ENCODE measurements around the gene SPEM2.

SPEM2 gene

DNA sequence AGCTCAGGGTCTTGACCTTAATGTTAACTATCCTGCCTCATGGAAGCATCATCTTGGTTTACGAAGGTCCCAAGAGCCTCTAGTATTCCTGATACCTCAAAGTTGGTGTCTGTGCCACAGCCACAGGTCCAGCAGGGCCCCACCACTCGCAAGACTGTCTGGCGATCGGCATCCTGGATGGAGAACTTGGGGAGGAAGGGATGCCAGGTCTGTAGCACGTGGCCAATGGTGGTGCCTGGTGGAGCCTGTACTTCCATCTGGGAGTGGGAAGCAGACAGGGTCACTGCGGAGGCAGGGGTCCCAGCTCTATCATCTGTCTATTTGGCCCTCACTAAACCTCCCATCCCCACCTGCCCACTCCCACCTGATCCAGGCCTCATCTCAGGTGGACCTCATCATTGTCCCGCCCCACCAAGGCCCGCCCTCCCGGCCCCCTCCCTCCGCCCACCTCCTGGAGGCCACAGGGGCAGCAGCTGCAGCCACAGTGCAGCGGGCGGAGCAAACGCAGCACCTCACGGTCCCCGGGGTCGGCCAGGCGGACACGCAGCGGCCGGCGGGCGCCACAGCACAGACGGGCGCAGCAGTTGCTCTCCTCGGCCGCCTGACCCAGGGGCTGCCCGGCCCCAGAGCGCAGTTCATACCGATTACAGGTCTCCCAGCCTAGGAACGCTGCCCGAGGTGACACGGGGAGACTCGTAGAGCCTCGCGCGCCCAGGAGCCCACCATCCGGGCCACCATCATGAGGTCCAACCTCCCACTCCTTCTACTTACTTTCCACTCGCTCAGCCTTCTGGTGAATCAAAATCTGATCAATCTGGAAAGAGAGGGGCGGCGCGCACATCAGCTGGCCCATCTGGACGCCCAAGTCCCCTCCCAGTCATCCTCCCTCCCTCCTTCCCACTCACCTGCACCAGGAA is 32.5 kb upstream of the SPEM2 start:
- Histone ChIP-seq H3K4me1 (no peaks in the 10 kb centered on the region), H3K27me3 (no peaks in the 10 kb centered on the region), H3K9me3 (no peaks in the 10 kb centered on the region), H3K36me3 (no peaks in the 10 kb centered on the region), H3K4me3 (ENCODE audit: low read depth, low read length) (no peak overlapping the region)
- TF ChIP-seq, protein P1, sequence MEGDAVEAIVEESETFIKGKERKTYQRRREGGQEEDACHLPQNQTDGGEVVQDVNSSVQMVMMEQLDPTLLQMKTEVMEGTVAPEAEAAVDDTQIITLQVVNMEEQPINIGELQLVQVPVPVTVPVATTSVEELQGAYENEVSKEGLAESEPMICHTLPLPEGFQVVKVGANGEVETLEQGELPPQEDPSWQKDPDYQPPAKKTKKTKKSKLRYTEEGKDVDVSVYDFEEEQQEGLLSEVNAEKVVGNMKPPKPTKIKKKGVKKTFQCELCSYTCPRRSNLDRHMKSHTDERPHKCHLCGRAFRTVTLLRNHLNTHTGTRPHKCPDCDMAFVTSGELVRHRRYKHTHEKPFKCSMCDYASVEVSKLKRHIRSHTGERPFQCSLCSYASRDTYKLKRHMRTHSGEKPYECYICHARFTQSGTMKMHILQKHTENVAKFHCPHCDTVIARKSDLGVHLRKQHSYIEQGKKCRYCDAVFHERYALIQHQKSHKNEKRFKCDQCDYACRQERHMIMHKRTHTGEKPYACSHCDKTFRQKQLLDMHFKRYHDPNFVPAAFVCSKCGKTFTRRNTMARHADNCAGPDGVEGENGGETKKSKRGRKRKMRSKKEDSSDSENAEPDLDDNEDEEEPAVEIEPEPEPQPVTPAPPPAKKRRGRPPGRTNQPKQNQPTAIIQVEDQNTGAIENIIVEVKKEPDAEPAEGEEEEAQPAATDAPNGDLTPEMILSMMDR (IDR thresholded peaks at IDR 0.05; ENCODE audit: low read depth, low read length), result no peak
- no peak for DNase-seq

DNA sequence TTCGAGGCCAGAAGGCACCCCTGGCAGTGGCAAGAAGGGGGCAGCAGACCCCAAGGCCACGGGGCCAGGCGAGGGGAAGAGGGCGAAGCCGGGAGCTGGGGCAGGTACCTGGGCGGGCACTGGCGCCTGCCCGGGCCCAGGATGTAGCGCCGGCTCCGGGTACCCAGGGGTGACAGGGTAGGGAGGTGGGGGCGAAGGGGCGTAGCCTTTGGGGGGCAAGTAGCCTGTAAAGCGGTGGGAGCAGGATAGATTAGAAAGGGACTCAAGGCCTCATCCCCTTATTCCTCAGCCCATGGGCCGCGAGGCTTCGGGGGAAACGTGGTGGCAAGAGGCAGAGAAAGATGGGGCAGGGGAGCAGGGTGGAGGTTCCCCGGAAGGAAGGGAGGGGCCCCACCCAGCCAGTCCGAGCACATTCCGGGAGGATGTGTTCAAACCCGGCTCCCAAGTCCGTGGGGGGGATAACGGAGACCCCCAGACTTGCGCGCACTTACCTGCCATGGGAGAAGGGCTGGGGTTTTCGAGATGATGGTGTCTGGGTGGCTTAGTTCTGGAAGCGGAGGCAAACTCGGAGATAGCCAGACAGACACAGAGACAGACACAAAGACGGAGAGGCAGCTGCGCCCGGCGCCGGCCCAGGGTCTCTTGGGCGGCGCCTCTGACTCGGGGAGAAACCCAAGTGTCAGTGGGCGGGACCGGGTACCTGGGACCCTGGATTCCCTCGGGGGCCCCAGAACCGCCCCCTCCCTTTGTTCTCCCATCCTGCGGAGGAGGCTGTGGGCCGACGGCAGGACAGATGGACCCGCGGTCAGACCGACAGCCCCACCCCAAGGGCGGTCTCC is 31.6 kb upstream of the SPEM2 start:
- H3K4me3 ChIP-seq (ENCODE audit: low read depth, low read length), result peak overlapping the region; percentile 63
- no peaks in the 10 kb centered on the region for H3K36me3 ChIP-seq
- H3K27me3 ChIP-seq, result no peaks in the 10 kb centered on the region
- no peak for DNase-seq
- no peaks in the 10 kb centered on the region for H3K4me1 ChIP-seq
- TF ChIP-seq, protein P1 (IDR thresholded peaks at IDR 0.05; ENCODE audit: low read depth, low read length), result no peak
- H3K9me3 ChIP-seq, result no peaks in the 10 kb centered on the region

DNA sequence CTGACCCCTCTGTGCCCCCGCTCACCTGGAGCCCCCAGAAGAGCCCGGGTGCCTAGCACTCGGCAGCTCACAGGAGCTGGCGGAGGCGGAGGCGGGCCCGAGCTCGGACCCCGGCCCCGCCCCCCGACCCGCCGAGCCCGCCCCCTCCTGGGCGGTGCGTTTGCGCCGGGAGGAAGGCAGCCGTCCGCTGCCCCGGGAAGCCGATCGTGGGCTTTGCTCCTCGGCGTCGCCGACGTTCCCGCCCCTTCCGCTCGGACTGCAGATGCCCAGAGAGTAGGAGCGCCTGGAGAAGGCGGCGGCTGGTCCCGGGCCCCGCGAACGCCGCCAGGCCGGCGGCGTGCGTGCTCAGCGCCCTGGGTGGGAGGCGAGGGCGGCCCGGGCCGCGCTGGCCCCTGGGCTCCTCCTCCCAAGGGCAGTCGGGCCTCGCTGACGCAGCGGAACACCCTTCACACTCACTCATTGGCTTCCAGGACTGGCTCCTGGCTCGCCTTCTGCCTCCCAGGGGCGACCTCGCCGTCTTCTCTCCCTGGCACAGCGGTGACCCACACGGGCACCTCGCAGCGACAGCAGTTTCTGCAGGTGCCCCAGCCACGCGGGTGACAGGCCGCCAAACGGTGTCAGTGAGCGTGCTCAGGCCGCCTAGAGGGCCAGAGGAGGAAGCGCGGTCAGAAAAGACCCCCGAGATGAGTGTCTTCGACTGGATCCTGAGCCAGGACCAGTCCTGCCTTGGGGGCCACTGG is 30.8 kb upstream of the SPEM2 start, which contains the start of gene PLSCR3:
TSS of gene PLSCR3 (minus strand) at position 74 of the 740 bp plus-strand sequence. CDS start 415 bp downstream, outside the sequence.
- Histone ChIP-seq H3K27me3 (no peaks in the 10 kb centered on the region), H3K4me1 (no peaks in the 10 kb centered on the region), H3K9me3 (no peaks in the 10 kb centered on the region), H3K4me3 (ENCODE audit: low read depth, low read length) (peak within 1 kb of the TSS; percentile 63), H3K36me3 (no peaks in the 10 kb centered on the region)
- peak; percentile 86 for DNase-seq
- TF ChIP-seq, protein P1 (IDR thresholded peaks at IDR 0.05; ENCODE audit: low read depth, low read length), result peak; percentile 29

DNA sequence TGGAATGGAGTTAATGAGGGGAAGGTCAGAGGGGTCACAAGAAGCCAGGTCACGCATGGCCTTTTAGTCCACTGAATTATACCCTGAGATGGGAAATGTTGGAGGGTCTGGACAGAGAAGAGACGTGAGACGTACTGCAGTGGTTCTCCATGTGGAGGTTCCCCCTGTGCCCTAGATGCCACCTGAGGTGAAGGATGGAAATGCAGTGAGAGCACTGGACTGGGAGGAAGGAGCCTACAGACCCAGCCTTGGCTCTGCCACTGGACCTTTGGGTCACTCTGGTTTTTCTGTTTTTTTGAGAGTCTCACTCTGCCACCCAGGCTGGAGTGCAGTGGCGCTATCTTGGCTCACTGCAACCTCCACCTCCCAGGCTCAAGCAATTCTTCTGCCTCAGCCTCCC is 29.3 kb upstream of the SPEM2 start:
- TF ChIP-seq, protein P1 (IDR thresholded peaks at IDR 0.05; ENCODE audit: low read depth, low read length), result no peak
- Histone ChIP-seq H3K4me3 (ENCODE audit: low read depth, low read length) (no peak overlapping the region), H3K9me3 (no peaks in the 10 kb centered on the region), H3K27me3 (no peaks in the 10 kb centered on the region), H3K36me3 (no peaks in the 10 kb centered on the region), H3K4me1 (no peaks in the 10 kb centered on the region)
- no peak for DNase-seq

DNA sequence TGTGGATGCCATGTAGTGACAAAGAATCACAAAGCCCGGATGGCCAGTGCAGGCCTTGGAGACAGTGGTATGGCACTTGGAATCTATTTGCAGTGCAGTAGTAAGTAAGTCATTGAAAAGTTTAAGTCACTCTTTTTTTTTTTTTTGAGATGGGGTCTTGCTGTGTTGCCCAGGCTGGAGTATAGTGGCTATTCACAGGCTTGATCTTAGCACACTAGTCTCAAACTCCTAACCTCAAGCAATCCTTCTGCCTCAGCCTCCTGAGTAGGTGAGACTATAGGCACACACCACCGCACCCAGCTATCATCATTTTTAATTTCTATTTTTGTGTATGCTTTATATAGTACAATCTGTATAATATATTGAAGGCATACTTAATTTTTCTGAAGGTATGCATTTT is 26.8 kb upstream of the SPEM2 start:
- Histone ChIP-seq H3K36me3 (no peaks in the 10 kb centered on the region), H3K27me3 (no peaks in the 10 kb centered on the region), H3K4me3 (ENCODE audit: low read depth, low read length) (no peak overlapping the region), H3K4me1 (no peaks in the 10 kb centered on the region), H3K9me3 (no peaks in the 10 kb centered on the region)
- no peak for DNase-seq
- TF ChIP-seq, protein P1 (IDR thresholded peaks at IDR 0.05; ENCODE audit: low read depth, low read length), result no peak
